ENCODE measurements around the gene MRPL42.

The MRPL42 gene

DNA sequence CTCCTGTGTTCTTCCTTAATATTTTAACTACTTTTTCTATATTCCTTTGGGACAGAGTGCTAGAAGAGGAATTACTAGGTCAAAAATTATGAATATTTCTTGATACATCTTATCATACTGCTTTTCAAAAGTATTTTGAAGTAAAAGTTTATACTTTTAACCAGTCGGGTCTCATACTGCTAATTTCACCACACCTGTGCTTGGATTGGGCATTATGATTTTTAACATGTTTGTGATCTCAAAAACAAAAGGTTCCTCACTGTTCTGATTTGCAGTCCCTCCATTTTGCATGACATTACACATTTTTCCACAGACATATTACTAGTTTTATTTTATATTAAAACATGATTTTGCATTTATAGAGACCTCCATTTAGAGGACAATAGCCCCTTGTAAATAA lies 32.9 kb downstream of the MRPL42 start:
- POLR2A ChIA-PET: no interaction called here
- no peak for TF ChIP-seq CTCF (IDR thresholded peaks at IDR 0.05; ENCODE audit: control extremely low read depth, extremely low read depth, low read depth, missing control alignments)
- CTCF ChIA-PET: no interaction called here
- no peak for DNase-seq (ENCODE audit: extremely low spot score)

DNA sequence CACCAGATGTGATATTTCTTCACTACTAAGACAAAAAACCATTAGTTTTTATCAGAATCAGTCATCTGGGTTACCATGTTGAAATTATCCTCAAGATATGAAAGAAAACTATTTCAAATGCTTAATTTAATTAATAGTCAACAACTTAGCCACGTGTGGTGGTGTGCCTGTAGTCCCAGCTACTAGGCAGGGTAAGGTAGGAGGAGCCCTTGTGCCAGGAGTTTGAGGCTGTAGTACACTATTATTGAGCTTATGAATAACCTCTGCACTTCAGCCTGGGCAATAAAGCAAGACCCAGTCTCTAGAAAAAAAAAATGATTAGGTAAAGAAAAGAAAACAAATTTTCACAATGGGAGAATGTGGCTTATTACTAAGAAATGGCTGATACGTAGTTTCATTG lies 33.4 kb downstream of the MRPL42 start:
- TF ChIP-seq CTCF (IDR thresholded peaks at IDR 0.05; ENCODE audit: control extremely low read depth, extremely low read depth, low read depth, missing control alignments): no peak
- ChIA-PET POLR2A (no interaction called here), CTCF (no interaction called here)
- DNase-seq (ENCODE audit: extremely low spot score): no peak

- no peak for DNase-seq (ENCODE audit: extremely low spot score)
- TF ChIP-seq CTCF (IDR thresholded peaks at IDR 0.05; ENCODE audit: control extremely low read depth, extremely low read depth, low read depth, missing control alignments): peak; percentile 65
- POLR2A ChIA-PET: no interaction called here
- CTCF ChIA-PET: interaction anchor here (0.7 to 7.8 kb wide), 34 partner anchors 11 to 603 kb away, joined by 3 to 151 read pairs (median 4); partner anchors contain the start of gene MRPL42
Measured at GRCh38 chr12:93502802-93503623, 35.7 kb downstream of the MRPL42 start.

DNA sequence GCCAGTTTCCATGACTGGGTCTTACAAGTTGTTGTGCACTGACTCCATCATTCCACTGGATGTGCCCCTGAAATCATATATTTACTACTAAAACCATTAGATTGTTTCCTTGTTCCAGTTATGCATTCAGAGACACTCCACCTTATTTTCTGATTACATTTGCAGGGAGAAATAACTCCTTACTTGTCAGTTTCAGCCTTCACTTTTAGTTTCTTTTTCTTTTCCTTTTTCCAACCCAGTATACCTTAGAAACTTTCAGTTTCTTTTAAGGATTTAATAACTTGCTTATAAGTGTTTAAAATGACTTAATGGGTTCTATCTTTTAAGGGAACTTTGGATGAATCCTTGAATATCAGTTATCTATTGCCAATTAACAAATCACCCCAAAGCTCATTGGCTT lies 39.9 kb downstream of the MRPL42 start:
- POLR2A ChIA-PET: interaction anchor here (0.6 kb wide), 1 partner anchor 80 kb away, joined by 3 read pairs; no protein-coding TSS in a partner anchor
- no peak for DNase-seq (ENCODE audit: extremely low spot score)
- no peak for TF ChIP-seq CTCF (IDR thresholded peaks at IDR 0.05; ENCODE audit: control extremely low read depth, extremely low read depth, low read depth, missing control alignments)
- CTCF ChIA-PET: interaction anchor here (7.8 kb wide), 1 partner anchor 594 kb away, joined by 151 read pairs; no protein-coding TSS in a partner anchor

DNA sequence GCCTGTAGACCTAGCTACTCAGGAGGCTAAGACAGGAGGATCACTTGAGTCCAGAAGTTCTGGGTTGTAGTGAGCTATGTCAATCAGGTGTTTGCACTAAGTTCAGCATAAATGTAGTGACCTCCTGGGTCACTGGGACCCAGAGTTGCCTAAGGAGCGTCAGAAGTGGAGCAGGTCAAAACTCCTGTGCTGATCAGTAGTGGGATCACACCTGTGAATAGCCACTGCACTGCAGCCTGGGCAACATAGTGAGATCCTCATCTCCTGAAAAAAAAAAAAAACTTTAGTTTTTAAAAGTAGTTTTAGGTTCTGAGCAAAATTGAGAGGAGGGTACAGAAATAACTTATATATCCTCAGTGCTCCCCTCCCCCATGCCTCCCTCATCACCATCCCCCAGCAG lies 42.2 kb downstream of the MRPL42 start:
- DNase-seq (ENCODE audit: extremely low spot score): no peak
- TF ChIP-seq CTCF (IDR thresholded peaks at IDR 0.05; ENCODE audit: control extremely low read depth, extremely low read depth, low read depth, missing control alignments): no peak
- ChIA-PET POLR2A (no interaction called here), CTCF (interaction anchor here (1.0 to 1.2 kb wide), 2 partner anchors 17 to 592 kb away, joined by 3 to 6 read pairs; no protein-coding TSS in a partner anchor)

DNA sequence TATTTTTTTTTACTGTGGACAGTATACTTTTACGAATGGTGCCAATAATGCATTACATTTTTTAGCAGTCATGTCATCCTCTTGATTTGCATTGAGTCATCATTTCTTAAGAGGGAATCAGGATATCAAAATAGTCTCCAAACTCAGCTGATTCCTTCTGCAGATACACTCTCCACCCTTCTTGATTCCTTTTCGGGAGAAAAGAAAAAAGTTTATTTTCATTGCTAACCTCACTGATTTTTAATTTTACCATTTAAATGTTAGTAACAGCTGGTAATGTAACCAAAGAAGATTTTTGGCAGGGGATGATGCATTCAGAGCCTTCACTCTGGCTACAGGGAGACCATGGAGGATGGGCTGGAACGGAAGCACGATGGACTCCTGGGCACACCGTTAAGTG lies 47.5 kb downstream of the MRPL42 start:
- DNase-seq (ENCODE audit: extremely low spot score): no peak
- POLR2A ChIA-PET: no interaction called here
- no peak for TF ChIP-seq CTCF (IDR thresholded peaks at IDR 0.05; ENCODE audit: control extremely low read depth, extremely low read depth, low read depth, missing control alignments)
- CTCF ChIA-PET: interaction anchor here (1.2 to 8.7 kb wide), 2 partner anchors 11 to 588 kb away, joined by 4 to 52 read pairs; no protein-coding TSS in a partner anchor

Data from GM10248 (cell line).